Naive thymus-derived CD4-positive, alpha-beta T cell (primary cell): ENCODE data around the gene DNER. TPM values are rescaled to one million over a fixed set of nuclear protein-coding genes. Genes with fewer than 3 reads are reported as not detected.
"Not testable (repeated sequence)": the region's sequence is repeated elsewhere in the genome, so short reads cannot be mapped to it uniquely, and the experiment has no call there.

Source experiments
- ATAC-seq: fragments of 150-1000 bp; cut with Tn5 transposase; 2 replicates; pipeline ENCODE4 v1.10.0; 2021; ENCODE audit warnings: mild to moderate bottlenecking, moderate library complexity
- CTCF ChIA-PET: fragments of 350-600 bp; sonication (Branson Sonifier 250); formaldehyde crosslinking; loops from one replicate; lab custom pipeline; 2021; ENCODE audit warnings: antibody characterized with exemption; lab: Charles Lee
- POLR2A ChIA-PET: fragments of 350-600 bp; sonication (Branson Sonifier 250); formaldehyde crosslinking; loops from one replicate; lab custom pipeline; 2021; ENCODE audit warnings: antibody characterized with exemption, inconsistent platforms; lab: Charles Lee
- DNase-seq, 9 donors: peaks; one replicate each; pipeline versions ENCODE4 v3.0.0 to v3.0.0-alpha.2; 2020 to 2022; ENCODE audit warnings: mixed read lengths in 1 of 9
- H3K27ac ChIP-seq: one replicate; pipeline ENCODE4 v1.7.0; 2013; ENCODE audit warnings: mild to moderate bottlenecking, low read depth, low read length, moderate library complexity
- H3K27me3 ChIP-seq, 2 donors: one replicate each; pipeline ENCODE4 v1.7.0; 2013; ENCODE audit warnings: low read length in 2 of 2, mild to moderate bottlenecking in 2 of 2, moderate library complexity in 2 of 2; ENCODE audit not compliant: control insufficient read depth in 2 of 2, insufficient read depth in 2 of 2
- H3K36me3 ChIP-seq, 3 experiments: 1 replicate in 2 of 3; 2 replicates in 1 of 3; pipeline ENCODE4 v1.7.0; 2013; ENCODE audit warnings: low read length in 3 of 3, mild to moderate bottlenecking in 3 of 3, moderate library complexity in 1 of 3; ENCODE audit not compliant: insufficient read depth in 3 of 3, control insufficient read depth in 2 of 3
- H3K4me1 ChIP-seq, 2 donors: one replicate each; pipeline ENCODE4 v1.7.0; 2013; ENCODE audit warnings: low read length in 2 of 2, mild to moderate bottlenecking in 2 of 2, moderate library complexity in 1 of 2; ENCODE audit not compliant: control insufficient read depth in 2 of 2, insufficient read depth in 2 of 2
- H3K4me3 ChIP-seq: 2 replicates; pipeline ENCODE4 v1.7.0; 2013; ENCODE audit warnings: mild to moderate bottlenecking, low read length
- H3K9me3 ChIP-seq, 3 experiments: 1 replicate in 2 of 3; 2 replicates in 1 of 3; pipeline ENCODE4 v1.7.0; 2013; ENCODE audit warnings: low read length in 3 of 3; ENCODE audit not compliant: control insufficient read depth in 2 of 3
- H3K27ac Mint-ChIP-seq, 9 donors: one replicate each; pipeline ENCODE4 v1.8.0; 2020 to 2022; ENCODE audit warnings: mixed read lengths in 9 of 9, mild to moderate bottlenecking in 8 of 9, moderate library complexity in 5 of 9, inconsistent platforms in 2 of 9
- H3K27me3 Mint-ChIP-seq, 5 donors: one replicate each; pipeline ENCODE4 v1.8.0; 2021 to 2022; ENCODE audit warnings: mixed read lengths in 5 of 5, mild to moderate bottlenecking in 1 of 5
- H3K36me3 Mint-ChIP-seq, 5 donors: one replicate each; pipeline ENCODE4 v1.8.0; 2020 to 2022; ENCODE audit warnings: mixed read lengths in 5 of 5, mild to moderate bottlenecking in 3 of 5, inconsistent platforms in 1 of 5
- H3K4me1 Mint-ChIP-seq, 7 donors: one replicate each; pipeline ENCODE4 v1.8.0; 2020 to 2022; ENCODE audit warnings: mixed read lengths in 7 of 7, mild to moderate bottlenecking in 3 of 7, inconsistent platforms in 1 of 7
- H3K4me3 Mint-ChIP-seq, 10 donors: one replicate each; pipeline ENCODE4 v1.8.0; 2020 to 2022; ENCODE audit warnings: mild to moderate bottlenecking in 10 of 10, mixed read lengths in 10 of 10, moderate library complexity in 6 of 10, inconsistent platforms in 2 of 10
- H3K9me3 Mint-ChIP-seq, 11 donors: one replicate each; pipeline ENCODE4 v1.8.0; 2020 to 2022; ENCODE audit warnings: mixed read lengths in 11 of 11, mild to moderate bottlenecking in 4 of 11, inconsistent platforms in 1 of 11, moderate library complexity in 1 of 11
- intact Hi-C, 2 donors: fragments of 100-400 bp; cut with micrococcal nuclease; formaldehyde crosslinking; loops; one replicate each; pipeline ENCODE4 v1.15.1; 2023
- polyA plus RNA-seq, 2 donors: library from polyadenylated mRNA; unstranded; fragments of 300-500 nt; fragmentation: Illumina TruSeq; gene quantifications; one replicate each; pipeline ENCODE4 v1.2.3, GENCODE V29; 2021
- total RNA-seq, 6 experiments: library from RNA in 5 of 6; stranded (reverse) in 5 of 6; gene quantifications; 1 replicate in 5 of 6; 2 replicates in 1 of 6; pipeline ENCODE4 v1.2.3 and lab custom pipeline; 2021 to 2026

The DNER gene
- total and polyA plus RNA-seq, 7 experiments from 2014 or later: not detected

GRCh38 chr2:229344151-229344551, 370.2 kb downstream of the DNER start:
- H3K36me3 ChIP-seq: no peaks in the 10 kb centered on the region
- no peak for ATAC-seq
- intact Hi-C loops: no loop called here
- no peaks in the 10 kb centered on the region for H3K9me3 ChIP-seq
- peaks cover 0 to 7% (median 6%) of the 10 kb centered on the region in 5 donors for H3K27me3 Mint-ChIP-seq
- H3K27ac Mint-ChIP-seq: no peak overlapping the region
- H3K9me3 Mint-ChIP-seq: peaks cover 0 to 10% (median 0%) of the 10 kb centered on the region in 11 donors
- H3K4me3 Mint-ChIP-seq: no peak overlapping the region
- H3K27me3 ChIP-seq: no peaks in the 10 kb centered on the region
- no peaks in the 10 kb centered on the region for H3K4me1 ChIP-seq
- no peaks in the 10 kb centered on the region for H3K36me3 Mint-ChIP-seq
- no peaks in the 10 kb centered on the region for H3K4me1 Mint-ChIP-seq
- CTCF ChIA-PET: no interaction called here
- no peak overlapping the region for H3K27ac ChIP-seq
- no peak overlapping the region for H3K4me3 ChIP-seq
- POLR2A ChIA-PET: no interaction called here
- no peak for DNase-seq

GRCh38 chr2:229343661-229344060, 370.7 kb downstream of the DNER start:
- H3K36me3 ChIP-seq: no peaks in the 10 kb centered on the region
- ATAC-seq (no peak), DNase-seq (no peak)
- Mint-ChIP-seq H3K27me3 (peaks cover 0 to 7% (median 6%) of the 10 kb centered on the region in 5 donors), H3K36me3 (no peaks in the 10 kb centered on the region), H3K27ac (no peak overlapping the region), H3K4me3 (no peak overlapping the region), H3K9me3 (peaks cover 0 to 10% (median 0%) of the 10 kb centered on the region in 11 donors), H3K4me1 (no peaks in the 10 kb centered on the region)
- no peaks in the 10 kb centered on the region for H3K4me1 ChIP-seq
- ChIA-PET CTCF (no interaction called here), POLR2A (no interaction called here)
- H3K27me3 ChIP-seq: no peaks in the 10 kb centered on the region
- H3K9me3 ChIP-seq: no peaks in the 10 kb centered on the region
- intact Hi-C loops: no loop called here
- no peak overlapping the region for H3K4me3 ChIP-seq
- H3K27ac ChIP-seq: no peak overlapping the region

- H3K4me1 Mint-ChIP-seq: no peaks in the 10 kb centered on the region
- no peaks in the 10 kb centered on the region for H3K9me3 ChIP-seq
- ChIA-PET POLR2A (no interaction called here), CTCF (no interaction called here)
- no peak overlapping the region for H3K4me3 Mint-ChIP-seq
- ATAC-seq (no peak), DNase-seq (no peak)
- H3K4me3 ChIP-seq: no peak overlapping the region
- no peaks in the 10 kb centered on the region for H3K36me3 ChIP-seq
- H3K9me3 Mint-ChIP-seq: peaks cover 0 to 6% (median 0%) of the 10 kb centered on the region in 11 donors
- no peaks in the 10 kb centered on the region for H3K27me3 ChIP-seq
- H3K4me1 ChIP-seq: no peaks in the 10 kb centered on the region
- no peaks in the 10 kb centered on the region for H3K27me3 Mint-ChIP-seq
- no peaks in the 10 kb centered on the region for H3K36me3 Mint-ChIP-seq
- no peak overlapping the region for H3K27ac ChIP-seq
- H3K27ac Mint-ChIP-seq: no peak overlapping the region
- intact Hi-C loops: no loop called here
Measured at GRCh38 chr2:229342376-229342775, 372.0 kb downstream of the DNER start.

GRCh38 chr2:229340086-229340760, 374.1 kb downstream of the DNER start:
- ChIA-PET POLR2A (no interaction called here), CTCF (no interaction called here)
- no peak overlapping the region for H3K27ac Mint-ChIP-seq
- no peak for DNase-seq
- H3K36me3 Mint-ChIP-seq: no peaks in the 10 kb centered on the region
- H3K4me3 Mint-ChIP-seq: no peak overlapping the region
- H3K9me3 Mint-ChIP-seq: peaks cover 0 to 6% (median 0%) of the 10 kb centered on the region in 11 donors
- no peaks in the 10 kb centered on the region for H3K4me1 ChIP-seq
- no peak overlapping the region for H3K4me3 ChIP-seq
- no peaks in the 10 kb centered on the region for H3K9me3 ChIP-seq
- H3K27me3 ChIP-seq: no peaks in the 10 kb centered on the region
- intact Hi-C loops: no loop called here
- no peaks in the 10 kb centered on the region for H3K4me1 Mint-ChIP-seq
- H3K27ac ChIP-seq: no peak overlapping the region
- H3K27me3 Mint-ChIP-seq: no peaks in the 10 kb centered on the region
- H3K36me3 ChIP-seq: no peaks in the 10 kb centered on the region
- ATAC-seq: no peak

- H3K27me3 ChIP-seq: no peaks in the 10 kb centered on the region
- no peaks in the 10 kb centered on the region for H3K9me3 ChIP-seq
- H3K4me3 ChIP-seq: no peak overlapping the region
- H3K4me1 ChIP-seq: no peaks in the 10 kb centered on the region
- ChIA-PET CTCF (no interaction called here), POLR2A (no interaction called here)
- H3K27ac ChIP-seq: no peak overlapping the region
- Mint-ChIP-seq H3K4me3 (no peak overlapping the region), H3K36me3 (no peaks in the 10 kb centered on the region), H3K9me3 (peaks cover 0 to 6% (median 0%) of the 10 kb centered on the region in 11 donors), H3K27me3 (no peaks in the 10 kb centered on the region), H3K27ac (no peak overlapping the region), H3K4me1 (no peaks in the 10 kb centered on the region)
- ATAC-seq (no peak), DNase-seq (no peak)
- intact Hi-C loops: no loop called here
- H3K36me3 ChIP-seq: no peaks in the 10 kb centered on the region
Measured at GRCh38 chr2:229339618-229340017, 374.7 kb downstream of the DNER start.

GRCh38 chr2:229339171-229339570, 375.2 kb downstream of the DNER start:
- H3K4me1 Mint-ChIP-seq, H3K9me3 ChIP-seq, CTCF ChIA-PET, H3K27ac ChIP-seq, H3K27me3 Mint-ChIP-seq, H3K27me3 ChIP-seq, ATAC-seq, H3K36me3 Mint-ChIP-seq, H3K9me3 Mint-ChIP-seq, H3K4me1 ChIP-seq, intact Hi-C loops, H3K36me3 ChIP-seq, DNase-seq, H3K27ac Mint-ChIP-seq, POLR2A ChIA-PET, H3K4me3 Mint-ChIP-seq, H3K4me3 ChIP-seq: not testable (repeated sequence)

- Mint-ChIP-seq H3K4me1 (no peaks in the 10 kb centered on the region), H3K4me3 (no peak overlapping the region), H3K27me3 (no peaks in the 10 kb centered on the region), H3K9me3 (no peaks in the 10 kb centered on the region), H3K27ac (no peak overlapping the region), H3K36me3 (no peaks in the 10 kb centered on the region)
- no peaks in the 10 kb centered on the region for H3K4me1 ChIP-seq
- no peaks in the 10 kb centered on the region for H3K36me3 ChIP-seq
- no peak overlapping the region for H3K4me3 ChIP-seq
- H3K27ac ChIP-seq: no peak overlapping the region
- intact Hi-C loops: no loop called here
- no peaks in the 10 kb centered on the region for H3K27me3 ChIP-seq
- H3K9me3 ChIP-seq: no peaks in the 10 kb centered on the region
- ATAC-seq (no peak), DNase-seq (no peak)
- ChIA-PET CTCF (no interaction called here), POLR2A (no interaction called here)
Measured at GRCh38 chr2:229335877-229336346, 378.4 kb downstream of the DNER start.
